Stimulated activated CD8-positive, alpha-beta memory T cell treated with anti-CD3 and anti-CD28 coated beads, Interleukin-15, amount 100 ng/mL, for 4 hours (primary cell): Measurements from ENCODE around the gene LRBA.

Source experiments
- DNase-seq, 2 donors: peaks; one replicate each; pipeline ENCODE4 v3.0.0-alpha.2; 2020; ENCODE audit warnings: low read depth in 2 of 2

The LRBA gene

DNA sequence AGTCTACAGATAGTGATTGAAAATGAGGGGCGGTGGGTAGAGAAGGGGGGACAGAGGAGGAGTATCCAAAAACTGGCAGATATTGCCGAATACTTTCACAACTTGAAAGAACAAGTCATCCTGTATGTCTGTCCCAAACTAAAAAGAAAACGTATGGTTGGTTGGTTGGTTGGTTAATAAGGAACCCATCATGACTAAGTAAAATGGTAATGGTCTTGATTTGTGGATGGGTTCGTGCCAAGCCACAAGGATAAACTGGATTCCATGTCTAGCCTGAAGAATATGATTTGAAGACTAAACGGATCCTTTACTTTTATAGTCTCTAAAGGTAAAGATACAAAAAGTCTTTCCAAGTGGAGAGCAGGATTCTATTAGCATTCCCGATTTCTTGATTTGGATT, 728.4 kb downstream of the LRBA start:
- DNase-seq, result no peak

DNA sequence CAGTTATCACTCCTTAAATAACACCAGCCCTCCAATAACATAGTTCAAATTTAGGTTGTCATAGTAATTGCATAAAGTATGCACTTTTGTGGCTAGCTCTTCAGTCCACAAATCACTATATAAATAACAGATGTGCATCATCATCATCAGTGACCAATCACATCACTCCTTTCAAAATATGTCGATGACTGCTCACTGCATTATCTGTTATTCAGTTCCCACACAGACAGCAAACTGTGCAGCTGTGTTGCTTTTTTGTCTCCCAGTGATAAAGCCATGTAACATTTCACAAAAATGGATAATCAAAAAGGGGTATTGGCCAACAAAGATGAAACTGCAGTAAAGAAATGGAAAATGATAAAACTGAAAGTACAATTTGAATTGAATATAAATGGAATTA, 731.4 kb downstream of the LRBA start:
- DNase-seq, result no peak

DNA sequence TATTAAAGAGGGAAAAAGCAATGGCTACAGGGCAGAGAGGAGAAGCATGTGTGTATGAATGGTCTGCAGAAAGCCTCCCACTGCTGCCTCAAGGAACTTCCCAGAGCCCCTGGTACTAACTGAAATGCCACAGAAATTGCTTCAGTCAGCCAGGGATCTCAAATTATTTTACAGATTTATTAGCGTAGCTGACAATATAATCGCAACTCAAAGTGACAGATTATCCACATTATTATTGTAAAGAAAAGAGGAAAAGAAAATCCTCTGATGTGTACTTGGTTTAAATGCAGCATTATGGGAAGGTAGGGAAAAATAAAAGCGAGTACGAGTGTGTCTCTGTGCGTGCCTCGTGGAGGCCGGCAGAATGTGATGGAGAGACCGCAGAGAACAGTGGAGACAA, 734.1 kb downstream of the LRBA start:
- no peak for DNase-seq

DNA sequence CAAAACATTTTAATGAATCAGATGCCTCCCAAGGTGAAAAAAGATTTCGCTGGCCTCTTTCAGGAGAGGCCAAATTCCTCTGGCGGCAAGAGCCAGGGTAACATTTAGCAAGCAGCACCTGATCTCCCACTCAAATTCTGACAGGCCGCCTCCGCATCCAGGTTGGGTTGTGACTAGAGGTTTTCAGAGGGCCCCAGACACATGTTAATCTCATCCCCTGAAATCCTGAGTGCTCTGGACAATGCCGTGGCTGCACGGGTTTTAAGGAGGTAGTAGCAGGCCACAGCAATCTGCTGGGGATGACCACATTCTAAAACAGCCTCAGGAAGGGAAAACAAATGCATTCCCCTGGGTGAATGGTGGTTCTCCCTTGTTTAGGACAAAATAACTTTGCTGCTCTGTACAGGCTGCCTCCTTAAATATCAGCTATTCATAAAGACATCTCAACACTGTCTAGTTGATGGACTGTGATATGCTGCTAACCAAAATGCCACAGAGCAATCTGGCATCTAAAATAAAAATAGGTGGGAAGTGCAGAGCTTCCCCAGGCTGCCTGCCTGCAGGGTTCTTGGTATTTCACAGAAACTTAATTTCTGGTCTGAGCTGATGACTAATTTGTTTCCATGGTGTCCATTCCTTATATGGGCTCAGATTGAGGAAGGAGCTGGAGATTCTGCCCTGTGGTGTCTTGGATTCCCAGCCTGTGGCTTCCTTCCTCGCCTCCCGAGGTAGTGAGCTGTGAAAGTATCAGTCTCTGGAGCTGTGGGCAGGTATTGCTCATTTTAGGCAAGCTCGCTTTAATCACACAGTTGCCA, 734.8 kb downstream of the LRBA start:
- DNase-seq, result no peak

DNA sequence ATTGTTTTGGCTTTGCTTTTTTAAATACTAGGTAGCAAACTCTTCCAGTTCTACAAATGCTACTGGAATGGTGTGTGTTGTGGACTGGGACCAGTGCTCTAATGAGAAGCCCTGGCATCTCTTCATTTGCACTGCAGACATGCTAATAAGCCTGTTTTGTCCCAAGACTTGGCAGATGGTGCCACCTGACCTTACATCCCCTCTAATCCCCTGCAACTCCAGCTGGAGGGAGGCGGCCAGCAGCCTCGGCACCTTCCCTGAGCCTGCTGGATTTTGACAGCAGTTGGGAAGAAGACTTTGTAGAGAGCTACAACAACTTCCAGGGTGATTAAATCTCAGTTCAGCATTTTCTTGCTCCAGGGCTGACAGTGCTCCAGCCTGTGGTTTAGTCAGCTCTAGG, 736.9 kb downstream of the LRBA start:
- no peak for DNase-seq

DNA sequence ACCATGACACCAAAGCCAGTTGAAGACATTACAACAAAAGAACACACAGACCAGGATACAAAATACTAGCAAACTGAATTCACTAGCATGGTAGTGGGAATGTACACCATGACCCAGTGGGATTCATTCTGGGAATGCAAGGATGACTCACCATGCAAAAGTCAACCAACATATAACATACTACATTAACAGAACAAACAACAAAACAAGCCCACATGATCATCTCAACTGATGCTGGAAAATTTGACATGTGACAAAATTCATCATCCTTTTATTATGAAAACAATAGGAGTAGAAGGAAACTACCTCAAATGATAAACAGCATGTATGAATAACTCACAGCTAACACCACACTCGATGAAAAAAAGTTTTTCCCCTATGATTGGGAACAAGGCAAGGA, 746.6 kb downstream of the LRBA start:
- DNase-seq, result no peak

DNA sequence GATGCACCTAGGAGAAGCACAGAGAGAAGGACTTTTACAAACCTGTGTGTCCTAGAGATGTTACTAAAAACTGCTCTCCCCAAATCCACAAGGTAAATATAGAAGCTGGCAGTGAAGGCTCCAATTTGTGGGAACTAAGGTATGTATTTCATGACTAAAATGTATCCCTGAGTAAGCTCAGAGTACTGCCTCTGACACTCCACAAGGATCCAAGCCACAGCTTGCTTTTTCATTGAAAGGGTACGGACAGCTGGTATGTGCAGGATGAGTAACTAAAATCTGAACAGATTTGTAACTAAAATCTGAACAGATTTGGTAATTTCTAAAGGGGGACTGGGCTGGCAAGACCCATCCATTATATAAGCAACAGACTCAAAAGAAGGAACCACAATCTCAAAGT, 749.3 kb downstream of the LRBA start:
- DNase-seq, result no peak

DNA sequence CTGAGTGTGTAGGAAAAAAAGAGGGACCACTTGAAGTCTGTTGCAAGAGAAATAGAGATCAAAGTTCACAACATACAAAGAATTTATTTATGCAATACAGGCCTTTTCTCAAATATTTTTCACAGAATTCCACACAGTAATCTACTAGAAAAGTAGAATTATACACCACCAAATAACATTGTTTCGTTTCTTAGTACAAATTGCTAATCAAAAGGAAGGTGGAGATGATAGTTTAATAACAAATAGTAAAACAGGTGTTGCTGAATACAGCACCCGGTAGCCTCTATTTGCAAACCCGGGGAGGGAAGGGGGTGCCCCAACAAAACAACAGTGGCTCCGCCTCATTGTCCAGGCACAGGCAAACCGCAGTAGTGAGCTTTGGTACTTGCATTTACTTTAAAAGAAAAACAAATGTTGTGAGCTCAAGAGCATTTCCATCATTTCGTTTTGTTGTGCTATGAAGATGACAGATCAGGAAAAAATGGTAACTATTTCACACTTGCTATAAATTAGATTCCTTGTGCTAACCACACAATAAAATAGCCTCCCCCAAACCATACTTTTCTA, 750.4 kb downstream of the LRBA start:
- DNase-seq, result no peak

DNA sequence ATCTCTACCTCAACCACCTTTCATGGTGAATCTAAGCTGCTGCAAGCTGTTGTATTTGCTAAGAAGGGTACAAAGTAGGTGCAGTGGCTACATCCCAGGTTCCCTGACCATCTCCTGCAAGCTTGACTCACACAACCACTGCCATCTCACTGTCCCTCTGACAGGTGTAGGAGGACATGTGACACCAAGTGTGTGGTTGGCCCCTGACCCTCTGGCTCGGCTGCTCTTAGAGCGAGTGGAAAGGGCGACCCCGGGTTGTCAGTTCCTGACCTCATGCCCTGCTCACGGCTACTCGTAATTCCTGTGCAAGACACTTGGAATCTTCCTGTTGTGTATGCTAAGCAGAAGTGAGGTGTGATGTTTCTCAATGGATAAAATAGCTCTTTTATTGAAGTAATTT, 752.5 kb downstream of the LRBA start:
- no peak for DNase-seq

DNA sequence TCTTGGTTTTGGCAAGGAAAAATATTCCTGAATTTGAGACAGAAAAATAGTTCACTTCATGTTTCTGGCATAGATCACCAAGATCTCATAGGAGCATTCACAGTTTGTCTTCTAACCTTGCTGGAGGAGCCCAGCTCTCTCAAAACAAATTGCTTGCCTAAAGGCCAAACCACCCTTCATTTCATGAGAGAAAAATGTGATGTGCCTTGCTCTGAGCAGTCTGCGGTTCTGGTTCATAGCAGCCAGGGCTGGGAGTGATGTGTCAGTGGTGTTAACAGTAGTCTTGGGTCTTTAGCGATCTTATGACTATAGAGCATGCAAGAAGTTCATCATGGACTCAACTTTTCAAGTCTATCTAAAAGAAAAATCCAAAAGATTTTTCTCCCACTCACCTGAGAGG, 753.5 kb downstream of the LRBA start:
- no peak for DNase-seq

DNA sequence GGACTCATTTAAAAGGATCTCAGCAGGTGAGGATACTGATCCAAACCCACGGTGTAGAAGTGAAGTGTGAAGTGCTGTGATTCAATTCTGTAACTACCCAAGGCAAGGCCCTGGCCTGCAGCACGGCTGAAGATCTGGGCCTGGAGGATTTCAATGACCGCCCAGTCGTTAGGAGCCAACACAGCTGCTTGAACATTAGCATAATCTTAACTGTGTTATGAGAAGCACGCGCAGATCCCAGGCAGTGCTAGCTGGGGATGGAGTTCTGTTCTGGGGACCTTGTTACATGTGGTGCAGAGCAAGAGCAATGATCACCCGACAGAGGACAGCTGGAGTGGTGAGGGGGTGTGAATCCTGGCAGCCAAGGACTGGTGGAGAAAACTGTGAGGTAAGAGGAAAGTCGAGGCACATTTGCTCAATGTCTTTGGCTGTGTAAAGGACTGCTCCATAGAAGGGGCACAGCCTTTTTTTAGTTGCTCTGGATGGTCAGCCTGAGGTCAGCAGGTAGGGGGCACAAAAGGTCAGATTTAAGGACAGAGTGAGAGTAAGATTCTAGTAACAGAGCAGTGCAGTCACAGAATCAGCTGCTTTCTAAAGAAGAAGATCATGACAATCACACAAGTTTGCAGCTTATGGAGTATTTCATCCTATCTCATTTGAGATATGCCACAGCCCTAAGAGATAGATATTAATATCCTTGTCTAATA, 755.1 kb downstream of the LRBA start:
- DNase-seq, result no peak

DNA sequence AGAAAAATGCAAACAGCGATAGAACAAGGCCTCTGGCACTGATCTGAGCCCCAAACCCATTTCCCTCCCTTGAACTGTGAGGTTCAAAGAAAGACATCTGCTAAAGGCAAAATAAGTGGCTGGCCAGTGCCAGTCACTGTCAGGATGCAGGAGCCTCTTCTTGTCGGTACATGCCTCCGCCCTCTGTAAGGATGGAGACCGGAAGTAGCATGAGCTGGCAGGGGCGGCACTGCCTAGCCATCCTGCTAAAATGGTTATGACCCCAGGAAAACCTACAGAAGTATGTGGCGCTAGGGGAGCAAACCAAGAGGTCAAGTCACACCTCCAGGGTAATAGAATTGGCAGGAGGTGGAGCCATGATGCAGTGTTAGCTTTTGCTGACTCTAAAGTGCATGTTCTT, 756.5 kb downstream of the LRBA start:
- DNase-seq, result no peak

DNA sequence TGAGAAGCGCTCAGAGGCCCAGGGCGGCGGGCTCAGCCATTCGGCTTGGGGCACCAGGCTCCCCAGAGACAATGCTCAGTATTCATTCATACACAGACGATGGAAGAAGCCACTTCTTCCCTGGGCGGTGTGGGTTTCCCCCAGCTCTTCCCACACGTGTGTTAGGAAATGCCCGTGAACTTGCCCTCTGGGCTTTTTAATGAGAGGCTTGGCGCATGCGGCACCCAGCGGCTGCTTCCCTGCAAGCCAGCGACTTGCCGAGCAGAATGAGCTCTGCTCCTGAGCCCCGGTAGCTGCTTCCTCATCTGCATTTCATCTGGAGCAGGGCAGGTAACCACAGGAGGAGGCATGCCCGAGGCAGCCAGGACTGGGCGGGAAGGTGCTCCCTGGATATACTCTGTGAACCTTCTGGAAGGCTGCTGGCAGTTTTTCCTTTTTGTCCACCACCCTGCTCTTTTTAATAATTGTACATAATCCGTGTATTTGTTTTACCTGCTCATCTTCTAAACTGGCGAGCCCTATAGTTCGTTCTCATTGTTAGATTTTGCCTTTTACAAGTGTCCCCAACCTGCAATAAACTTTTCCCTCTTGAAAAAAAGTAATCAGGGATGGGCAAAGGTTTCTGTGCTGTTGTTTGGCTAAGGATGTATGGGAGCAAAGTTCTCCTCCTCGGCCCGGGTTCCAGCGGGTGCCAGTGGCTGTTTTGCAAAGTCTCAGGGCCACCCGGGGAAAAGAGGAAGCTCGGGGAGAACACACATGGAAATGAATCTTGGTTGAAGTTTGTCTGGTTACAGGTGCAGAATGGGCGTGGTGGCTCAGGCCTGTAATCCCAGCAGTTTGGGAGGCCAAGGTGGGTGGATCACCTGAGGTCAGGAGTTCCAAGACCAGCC, 758.0 kb downstream of the LRBA start:
- no peak for DNase-seq

DNA sequence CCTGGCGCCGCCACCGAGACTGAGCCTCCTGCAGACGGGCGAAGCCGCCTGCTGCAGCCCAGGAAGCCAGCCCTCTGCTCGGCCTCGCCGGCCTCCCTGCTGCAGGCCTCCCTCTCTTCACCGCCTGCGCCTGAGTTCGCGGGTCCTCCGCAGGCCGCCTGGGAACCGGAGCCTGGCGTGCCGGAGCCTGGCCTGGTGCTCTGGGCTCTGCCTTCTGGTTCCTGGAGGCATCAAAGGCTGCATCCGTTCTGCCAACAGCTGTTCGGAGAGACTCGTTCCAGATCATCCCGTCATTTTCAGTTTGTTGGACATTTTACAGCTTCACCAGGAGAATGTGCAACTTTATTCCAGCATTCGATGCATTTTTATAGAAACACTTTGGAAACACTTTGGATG, 758.9 kb downstream of the LRBA start:
- DNase-seq, result no peak

DNA sequence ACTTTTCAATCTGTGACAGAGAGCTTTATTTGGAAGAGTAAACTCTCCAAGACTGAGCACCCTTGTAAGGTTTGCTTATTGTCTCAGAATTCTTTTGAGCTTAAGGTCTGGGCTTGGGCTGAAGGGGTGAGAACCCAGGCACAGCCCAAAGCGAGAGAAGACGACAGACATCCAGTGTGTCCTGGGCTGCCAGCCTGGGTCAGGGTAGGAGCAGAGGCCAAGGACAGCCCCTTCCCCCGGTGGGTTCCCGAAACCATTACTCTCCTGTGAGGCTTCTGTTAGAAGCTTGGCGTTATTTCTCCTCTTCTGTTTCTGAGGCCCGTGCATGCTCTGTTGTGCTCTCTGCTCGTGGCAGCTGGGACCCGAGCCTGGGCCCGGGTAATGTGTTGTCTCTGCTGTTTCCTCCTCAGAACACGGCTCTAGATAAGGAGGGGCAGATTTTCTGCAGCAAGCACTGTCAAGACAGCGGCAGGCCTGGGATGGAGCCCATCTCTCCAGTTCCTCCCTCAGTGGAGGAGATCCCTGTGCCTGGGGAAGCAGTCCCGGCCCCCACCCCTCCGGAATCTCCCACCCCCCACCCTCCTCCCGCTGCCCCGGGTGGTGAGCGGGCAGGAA, 759.4 kb downstream of the LRBA start:
- no peak for DNase-seq

DNA sequence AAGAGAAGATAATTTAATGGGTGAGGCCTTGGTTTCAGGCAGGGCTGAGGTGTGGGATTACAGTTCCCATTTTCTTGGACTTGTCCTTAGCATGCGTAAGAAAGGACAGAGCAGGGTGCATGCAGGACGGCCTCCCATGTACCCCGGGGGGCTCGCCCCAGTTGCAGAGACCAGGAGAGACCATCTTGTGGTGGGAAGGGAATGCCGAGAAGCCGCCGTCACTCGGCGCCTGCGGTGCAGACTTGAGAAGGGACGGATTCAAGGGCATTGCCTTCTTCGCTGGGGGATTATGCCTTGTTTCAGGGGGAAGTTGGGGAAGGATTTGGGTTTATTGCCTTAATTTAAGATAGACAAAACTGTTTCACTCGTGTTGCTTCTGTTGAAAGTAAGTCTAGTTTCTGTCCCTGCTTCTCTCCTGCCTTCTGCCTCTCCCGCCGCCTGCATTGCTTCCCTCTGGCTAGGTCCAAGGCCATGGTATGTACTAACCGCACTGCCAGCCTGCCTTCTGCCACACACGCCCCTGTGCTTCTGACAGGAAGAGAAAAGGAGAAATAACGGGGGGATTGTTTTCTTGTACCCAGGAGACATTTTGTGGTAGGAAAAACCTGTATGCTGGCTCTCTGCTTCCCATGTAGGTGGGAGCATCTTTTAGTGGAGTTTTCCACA, 761.0 kb downstream of the LRBA start:
- no peak for DNase-seq

DNA sequence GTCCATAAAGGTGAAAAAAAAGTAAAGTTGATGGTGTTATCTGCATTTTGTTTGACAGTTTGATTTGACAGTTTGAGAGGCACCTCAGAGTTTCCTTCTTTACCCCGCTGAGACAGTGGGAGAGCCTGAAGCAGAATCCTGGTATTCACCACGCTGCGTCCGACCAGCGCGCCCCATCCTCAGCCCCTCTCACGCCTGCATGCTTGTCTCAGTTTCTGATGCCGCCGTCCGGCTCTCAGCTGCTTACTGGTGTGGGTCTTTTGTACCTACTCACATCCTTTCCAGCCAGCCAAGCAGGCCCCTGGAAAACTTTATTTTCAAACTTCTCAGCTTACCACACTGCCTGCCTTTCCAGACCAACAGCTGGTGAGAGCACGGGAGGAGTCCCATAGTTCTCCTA, 761.7 kb downstream of the LRBA start:
- no peak for DNase-seq

DNA sequence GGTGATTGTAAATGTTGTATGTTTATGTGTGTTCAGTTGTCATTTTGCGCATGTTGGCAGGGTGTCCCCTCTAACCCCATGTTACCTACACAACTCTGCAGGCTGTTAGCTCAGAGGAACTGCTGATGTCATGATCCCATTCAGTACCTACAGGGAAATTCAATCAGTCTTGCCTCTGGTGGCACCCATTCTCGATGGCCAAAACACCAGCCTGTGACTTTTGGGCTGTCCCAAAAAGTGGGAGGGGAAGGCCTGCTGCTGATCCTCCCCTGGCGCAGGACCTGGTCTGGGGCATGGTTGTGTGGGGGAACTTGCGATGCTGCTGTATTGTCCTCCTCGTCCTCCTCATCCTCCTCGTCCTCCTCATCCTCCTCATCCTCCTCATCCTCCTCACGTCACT, 762.3 kb downstream of the LRBA start:
- DNase-seq, result no peak

DNA sequence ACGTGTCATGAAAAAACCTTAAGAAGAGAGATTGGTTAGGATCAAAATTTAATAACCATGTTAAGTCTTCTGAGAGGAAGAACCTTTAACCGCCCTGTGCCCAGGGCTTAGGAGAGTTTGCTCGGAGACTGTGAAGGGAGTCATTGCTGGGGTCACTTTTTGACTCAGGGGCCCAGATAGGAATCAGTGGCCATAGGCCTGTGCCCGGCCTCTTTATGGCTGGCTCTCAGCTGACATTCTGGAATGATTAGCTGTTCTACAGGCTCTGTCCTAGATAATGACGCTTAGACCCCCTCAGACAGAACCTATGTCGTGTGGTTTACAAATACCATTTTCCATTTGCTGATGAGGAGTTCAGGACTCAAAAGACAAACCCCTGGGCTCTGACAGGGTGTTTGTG, 762.8 kb downstream of the LRBA start:
- no peak for DNase-seq

DNA sequence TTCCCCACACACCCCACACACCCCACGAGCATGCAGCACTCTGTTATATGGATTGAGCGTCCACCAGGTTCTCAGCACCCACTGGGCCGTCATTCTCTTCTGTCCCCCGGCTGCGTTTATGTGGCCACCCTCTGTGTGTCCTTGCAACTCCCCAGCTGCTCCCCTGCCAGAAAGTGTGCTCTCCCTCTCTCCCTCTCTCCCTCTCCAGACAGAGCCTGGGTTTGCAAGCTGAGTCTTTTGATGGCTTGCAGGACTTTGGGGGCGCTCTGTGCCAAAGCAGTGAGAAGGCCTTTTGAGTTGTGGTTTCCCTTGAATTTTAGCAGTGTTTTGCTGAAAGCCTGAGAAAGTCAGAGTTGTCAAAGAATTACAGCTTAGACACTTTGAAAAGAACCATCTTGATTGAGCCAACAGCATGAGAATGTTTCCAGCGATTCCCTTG, 763.3 kb downstream of the LRBA start:
- no peak for DNase-seq

DNA sequence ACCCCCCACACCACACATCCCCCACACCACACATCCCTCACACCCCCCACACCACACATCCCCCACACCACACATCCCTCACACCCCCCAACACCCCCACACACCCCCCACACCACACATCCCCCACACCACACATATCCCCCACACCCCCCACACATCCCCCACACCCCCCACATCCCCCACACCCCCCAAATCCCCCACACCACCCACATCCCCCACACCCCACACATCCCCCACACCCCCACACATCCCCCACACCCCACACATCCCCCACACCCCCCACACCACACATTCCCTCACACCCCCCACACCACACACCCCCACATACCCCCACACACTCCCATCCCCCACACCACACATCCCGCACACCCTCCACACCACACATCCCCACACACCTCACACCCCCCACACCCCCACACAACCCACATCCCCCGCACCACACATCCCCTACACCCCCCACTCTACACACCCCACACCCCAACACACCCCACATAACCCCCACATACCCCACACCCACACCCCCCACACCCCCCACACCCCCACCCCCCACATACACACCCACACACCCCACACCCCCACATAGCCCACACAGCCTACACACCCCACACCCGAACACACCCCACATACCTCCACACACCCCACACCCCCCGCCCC, 764.0 kb downstream of the LRBA start:
- no peak for DNase-seq
